PC-9 (cell line): ENCODE measurements around the gene LMNB1. TPM values are rescaled to one million over a fixed set of nuclear protein-coding genes. Genes with fewer than 3 reads are reported as not detected.

Experiments used
- BruUV-seq: library from RNA; stranded (reverse); fragments of 400-500 nt; replicated peaks from 2 replicates; lab custom pipeline; 2021; lab: Mats Ljungman, UMichigan
- CTCF ChIA-PET: fragments of 300-600 bp; sonication (Branson Sonifier 250); formaldehyde crosslinking; loops from one replicate; lab custom pipeline; 2022; ENCODE audit warnings: antibody characterized with exemption; lab: Charles Lee
- POLR2A ChIA-PET: fragments of 300-600 bp; sonication (Branson Sonifier 250); formaldehyde crosslinking; loops from one replicate; lab custom pipeline; 2022; ENCODE audit warnings: antibody characterized with exemption; ENCODE audit not compliant: unreplicated experiment; lab: Charles Lee
- DNase-seq, 2 experiments: peaks; one replicate each; pipeline versions ENCODE4 v3.0.0 to v3.0.0-alpha.2; 2015 to 2022; ENCODE audit warnings: mixed read lengths in 1 of 2
- H2AFZ ChIP-seq: fragments of 200-600 bp; sonication (generic); 2 replicates; pipeline ENCODE4 v1.8.1; 2017; ENCODE audit warnings: antibody characterized with exemption
- H3F3A ChIP-seq: fragments of 200-600 bp; sonication (generic); 2 replicates; pipeline ENCODE4 v1.8.1; 2017; ENCODE audit warnings: antibody characterized with exemption, mild to moderate bottlenecking, low read depth; ENCODE audit not compliant: insufficient read depth
- H3K27ac ChIP-seq: fragments of 200-600 bp; sonication (generic); 2 replicates; pipeline ENCODE4 v1.6.1; 2016; ENCODE audit warnings: mixed run types
- H3K27me3 ChIP-seq: fragments of 200-600 bp; sonication (generic); 2 replicates; pipeline ENCODE4 v1.6.1; 2016; ENCODE audit warnings: low read depth, mixed run types; ENCODE audit not compliant: insufficient read depth
- H3K36me3 ChIP-seq: fragments of 200-600 bp; sonication (generic); 2 replicates; pipeline ENCODE4 v1.6.1; 2016; ENCODE audit warnings: low read depth, mixed run types
- H3K4me1 ChIP-seq: fragments of 200-600 bp; sonication (generic); replicated peaks from 2 replicates; pipeline ENCODE4 v1.6.1; 2016; ENCODE audit warnings: mixed run types; ENCODE audit not compliant: insufficient read depth
- H3K4me2 ChIP-seq: fragments of 200-600 bp; sonication (generic); 2 replicates; pipeline ENCODE4 v1.6.1; 2017; ENCODE audit warnings: mixed run types
- H3K4me3 ChIP-seq: fragments of 200-600 bp; sonication (generic); 2 replicates; pipeline ENCODE4 v1.6.1; 2016; ENCODE audit warnings: mixed run types
- H3K79me2 ChIP-seq: fragments of 200-600 bp; sonication (generic); 2 replicates; pipeline ENCODE4 v1.6.1; 2017; ENCODE audit warnings: low read depth, mixed run types
- H3K9me2 ChIP-seq: fragments of 200-600 bp; sonication (generic); 2 replicates; pipeline ENCODE4 v1.8.1; 2017; ENCODE audit warnings: mild to moderate bottlenecking; ENCODE audit not compliant: insufficient read depth
- H3K9me3 ChIP-seq: fragments of 200-600 bp; sonication (generic); 2 replicates; pipeline ENCODE4 v1.8.1; 2016; ENCODE audit warnings: low read depth; ENCODE audit not compliant: insufficient read depth
- H4K20me1 ChIP-seq: fragments of 200-600 bp; sonication (generic); 2 replicates; pipeline ENCODE4 v1.8.1; 2017; ENCODE audit not compliant: insufficient read depth
- EZH2 ChIP-seq: fragments of 200-600 bp; sonication (generic); IDR thresholded peaks from 2 replicates; pipeline ENCODE4 v1.8.0; 2017; ENCODE audit warnings: antibody characterized with exemption, low read depth
- intact Hi-C: fragments of 100-400 bp; cut with micrococcal nuclease; formaldehyde crosslinking; loops from one replicate; pipeline ENCODE4 v1.10.0; 2022; ENCODE audit not compliant: unreplicated experiment
- total RNA-seq: library from RNA; stranded (reverse); gene quantifications from 2 replicates; pipeline ENCODE4 v1.2.3, GENCODE V29; 2021
- TF ChIP-seq, protein P1 (sequence below): fragments of 200-600 bp; sonication (generic); conservative IDR thresholded peaks from 2 replicates; pipeline ENCODE4 v1.6.1; 2017; ENCODE audit warnings: mixed run types, antibody characterized with exemption, mild to moderate bottlenecking, moderate library complexity

LMNB1 gene
- total RNA-seq, 1 experiment from 2014 or later = 117 TPM

DNA sequence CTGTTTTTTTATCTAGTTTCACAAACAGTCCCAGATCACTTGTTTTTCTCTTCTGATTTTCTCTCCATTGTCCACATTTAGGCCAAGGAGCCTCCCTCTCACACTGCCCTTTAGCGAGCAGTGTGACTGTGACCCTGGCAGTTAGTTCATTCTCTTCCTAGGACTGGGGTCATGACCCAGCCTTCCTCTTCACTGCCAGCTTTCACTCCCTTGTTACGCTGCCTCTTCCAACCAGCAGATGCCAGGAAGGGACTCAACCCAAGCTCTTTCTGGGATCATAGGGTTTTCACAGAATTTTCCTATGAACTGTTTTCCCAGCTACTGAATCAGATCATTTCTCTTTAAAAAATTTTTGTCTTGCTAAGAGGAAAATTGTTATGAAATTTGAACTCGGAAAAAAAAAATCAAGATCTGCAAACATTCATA is 70.9 kb downstream of the LMNB1 start:
- Histone ChIP-seq H3K4me1 (no peaks in the 10 kb centered on the region), H3K36me3 (no peaks in the 10 kb centered on the region), H4K20me1 (no peaks in the 10 kb centered on the region), H3K4me3 (no peak overlapping the region), H3K9me3 (no peaks in the 10 kb centered on the region), H3K9me2 (no peaks in the 10 kb centered on the region), H3K27ac (no peak overlapping the region), H3K27me3 (no peaks in the 10 kb centered on the region), H3K4me2 (no peak overlapping the region), H3F3A (no peaks in the 10 kb centered on the region), H3K79me2 (no peaks in the 10 kb centered on the region), H2AFZ (no peak overlapping the region)
- BruUV-seq = no TSS peak
- TF ChIP-seq, protein P1, sequence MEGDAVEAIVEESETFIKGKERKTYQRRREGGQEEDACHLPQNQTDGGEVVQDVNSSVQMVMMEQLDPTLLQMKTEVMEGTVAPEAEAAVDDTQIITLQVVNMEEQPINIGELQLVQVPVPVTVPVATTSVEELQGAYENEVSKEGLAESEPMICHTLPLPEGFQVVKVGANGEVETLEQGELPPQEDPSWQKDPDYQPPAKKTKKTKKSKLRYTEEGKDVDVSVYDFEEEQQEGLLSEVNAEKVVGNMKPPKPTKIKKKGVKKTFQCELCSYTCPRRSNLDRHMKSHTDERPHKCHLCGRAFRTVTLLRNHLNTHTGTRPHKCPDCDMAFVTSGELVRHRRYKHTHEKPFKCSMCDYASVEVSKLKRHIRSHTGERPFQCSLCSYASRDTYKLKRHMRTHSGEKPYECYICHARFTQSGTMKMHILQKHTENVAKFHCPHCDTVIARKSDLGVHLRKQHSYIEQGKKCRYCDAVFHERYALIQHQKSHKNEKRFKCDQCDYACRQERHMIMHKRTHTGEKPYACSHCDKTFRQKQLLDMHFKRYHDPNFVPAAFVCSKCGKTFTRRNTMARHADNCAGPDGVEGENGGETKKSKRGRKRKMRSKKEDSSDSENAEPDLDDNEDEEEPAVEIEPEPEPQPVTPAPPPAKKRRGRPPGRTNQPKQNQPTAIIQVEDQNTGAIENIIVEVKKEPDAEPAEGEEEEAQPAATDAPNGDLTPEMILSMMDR = no peak
- no peak for TF ChIP-seq EZH2
- intact Hi-C loops = no loop called here
- DNase-seq = no peak
- POLR2A ChIA-PET = no interaction called here
- CTCF ChIA-PET = no interaction called here

DNA sequence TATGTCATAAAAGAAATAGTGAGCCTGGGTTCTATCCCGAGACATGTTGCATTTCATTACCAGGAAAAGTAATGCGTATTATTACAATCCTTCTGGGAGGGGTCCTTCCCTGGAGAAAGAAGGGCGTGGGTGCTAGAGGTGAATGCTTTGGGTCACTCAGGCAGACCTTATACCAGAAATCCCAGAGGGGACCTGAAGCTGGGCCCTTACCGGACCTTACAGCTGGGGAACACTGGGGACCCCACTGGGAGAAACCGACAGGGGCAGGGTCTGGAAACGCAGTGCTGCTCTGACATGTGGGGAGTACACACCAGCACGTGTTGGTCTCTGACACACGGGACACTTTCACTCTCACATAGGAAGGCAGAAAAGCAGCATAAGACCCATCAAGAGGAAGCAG is 71.3 kb downstream of the LMNB1 start:
- no TSS peak for BruUV-seq
- intact Hi-C loops = no loop called here
- Histone ChIP-seq H3K4me1 (no peaks in the 10 kb centered on the region), H4K20me1 (no peaks in the 10 kb centered on the region), H2AFZ (no peak overlapping the region), H3K27me3 (no peaks in the 10 kb centered on the region), H3K9me3 (no peaks in the 10 kb centered on the region), H3K79me2 (no peaks in the 10 kb centered on the region), H3K9me2 (no peaks in the 10 kb centered on the region), H3K4me3 (no peak overlapping the region), H3K36me3 (no peaks in the 10 kb centered on the region), H3K27ac (no peak overlapping the region), H3K4me2 (no peak overlapping the region), H3F3A (no peaks in the 10 kb centered on the region)
- ChIA-PET POLR2A (no interaction called here), CTCF (no interaction called here)
- no peak for DNase-seq
- TF ChIP-seq, protein P1 = no peak
- TF ChIP-seq EZH2 = no peak

DNA sequence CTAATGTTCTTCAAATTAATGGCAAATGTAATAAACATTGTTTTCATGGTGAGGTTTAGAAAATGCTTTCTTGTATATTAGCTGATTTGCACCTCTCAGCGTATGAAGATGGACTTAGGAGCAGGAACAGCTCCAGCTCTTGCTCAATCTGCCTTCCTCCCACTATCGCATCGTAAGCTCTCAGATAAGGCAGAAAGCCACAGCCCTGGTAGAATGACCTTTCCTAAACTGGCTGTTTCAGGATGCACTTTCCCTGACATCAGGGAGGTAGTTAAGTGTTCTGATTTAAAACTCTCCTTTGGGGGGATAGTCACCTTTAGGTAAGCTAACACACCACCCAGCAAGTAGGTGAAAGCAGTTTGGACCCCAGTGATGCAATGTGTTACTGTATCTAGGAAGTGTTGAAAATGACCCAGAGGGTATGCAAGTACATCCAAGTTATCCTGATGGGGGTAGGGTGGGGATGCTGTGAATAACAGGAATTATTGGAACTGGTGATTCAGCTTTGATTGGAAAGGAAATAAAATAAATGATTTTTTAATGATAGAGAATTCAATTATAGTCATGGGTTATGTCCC is 72.3 kb downstream of the LMNB1 start:
- intact Hi-C loops = no loop called here
- H3K27ac ChIP-seq = no peak overlapping the region
- H3F3A ChIP-seq = no peaks in the 10 kb centered on the region
- no peaks in the 10 kb centered on the region for H3K79me2 ChIP-seq
- no peak overlapping the region for H3K4me2 ChIP-seq
- no TSS peak for BruUV-seq
- DNase-seq = no peak
- H3K27me3 ChIP-seq = no peaks in the 10 kb centered on the region
- no peak overlapping the region for H2AFZ ChIP-seq
- no peaks in the 10 kb centered on the region for H3K4me1 ChIP-seq
- no peak overlapping the region for H3K4me3 ChIP-seq
- no peaks in the 10 kb centered on the region for H3K9me2 ChIP-seq
- CTCF ChIA-PET = no interaction called here
- no peaks in the 10 kb centered on the region for H4K20me1 ChIP-seq
- TF ChIP-seq, protein P1 = no peak
- TF ChIP-seq EZH2 = no peak
- POLR2A ChIA-PET = no interaction called here
- H3K36me3 ChIP-seq = no peaks in the 10 kb centered on the region
- no peaks in the 10 kb centered on the region for H3K9me3 ChIP-seq
